Inflammatory macrophage treated with lipopolysaccharide for 1 hour (primary cell): ENCODE data around the gene GDPD5.

Experiments
- DNase-seq, 2 donors: peaks; one replicate each; pipeline ENCODE4 v3.0.0-alpha.2; 2020 to 2022

GDPD5 gene, protein sequence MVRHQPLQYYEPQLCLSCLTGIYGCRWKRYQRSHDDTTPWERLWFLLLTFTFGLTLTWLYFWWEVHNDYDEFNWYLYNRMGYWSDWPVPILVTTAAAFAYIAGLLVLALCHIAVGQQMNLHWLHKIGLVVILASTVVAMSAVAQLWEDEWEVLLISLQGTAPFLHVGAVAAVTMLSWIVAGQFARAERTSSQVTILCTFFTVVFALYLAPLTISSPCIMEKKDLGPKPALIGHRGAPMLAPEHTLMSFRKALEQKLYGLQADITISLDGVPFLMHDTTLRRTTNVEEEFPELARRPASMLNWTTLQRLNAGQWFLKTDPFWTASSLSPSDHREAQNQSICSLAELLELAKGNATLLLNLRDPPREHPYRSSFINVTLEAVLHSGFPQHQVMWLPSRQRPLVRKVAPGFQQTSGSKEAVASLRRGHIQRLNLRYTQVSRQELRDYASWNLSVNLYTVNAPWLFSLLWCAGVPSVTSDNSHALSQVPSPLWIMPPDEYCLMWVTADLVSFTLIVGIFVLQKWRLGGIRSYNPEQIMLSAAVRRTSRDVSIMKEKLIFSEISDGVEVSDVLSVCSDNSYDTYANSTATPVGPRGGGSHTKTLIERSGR

DNA sequence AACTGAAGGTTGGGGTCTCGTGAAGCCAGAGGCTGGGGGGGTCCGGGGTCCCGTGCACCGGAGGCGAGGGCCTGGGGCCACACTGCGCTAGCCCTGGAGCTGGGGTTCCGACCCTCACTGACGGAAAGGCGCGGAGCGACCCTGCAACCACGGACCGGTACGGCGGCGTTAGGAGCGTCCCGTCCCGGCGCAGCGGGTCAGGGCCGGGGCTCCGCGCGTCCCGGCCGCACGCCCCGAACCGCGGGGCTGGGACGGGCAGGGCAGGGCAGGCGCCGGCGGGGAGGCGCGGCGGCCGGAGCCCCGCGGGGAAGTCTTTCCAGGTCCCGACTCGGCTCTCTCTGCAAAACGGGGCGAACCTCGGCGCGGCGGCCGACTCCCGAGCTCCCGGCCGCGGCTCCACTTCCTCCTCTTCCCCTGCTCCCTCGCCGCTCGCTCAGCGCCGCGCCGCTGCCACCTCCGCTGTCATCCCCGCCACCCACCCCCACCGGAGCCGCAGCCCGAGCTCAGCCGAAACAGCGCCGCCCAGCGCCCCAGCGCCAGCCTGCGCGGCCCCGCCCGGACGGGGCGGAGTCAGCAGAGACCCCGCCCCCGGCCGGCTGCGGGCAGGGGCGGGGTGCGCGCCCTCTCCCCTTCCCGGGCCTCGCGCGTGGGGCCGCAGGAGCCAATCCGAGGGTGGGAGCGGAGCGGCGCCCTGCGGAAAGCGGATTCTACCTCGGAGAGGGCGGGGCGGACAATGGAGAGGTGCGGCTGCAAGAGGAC lies at the start of gene GDPD5:
Gene GDPD5, minus strand, starts transcription at position 509 of the 759 bp plus-strand sequence. CDS start 48,206 bp downstream, outside the sequence.
- DNase-seq, result peak; percentile 84

DNA sequence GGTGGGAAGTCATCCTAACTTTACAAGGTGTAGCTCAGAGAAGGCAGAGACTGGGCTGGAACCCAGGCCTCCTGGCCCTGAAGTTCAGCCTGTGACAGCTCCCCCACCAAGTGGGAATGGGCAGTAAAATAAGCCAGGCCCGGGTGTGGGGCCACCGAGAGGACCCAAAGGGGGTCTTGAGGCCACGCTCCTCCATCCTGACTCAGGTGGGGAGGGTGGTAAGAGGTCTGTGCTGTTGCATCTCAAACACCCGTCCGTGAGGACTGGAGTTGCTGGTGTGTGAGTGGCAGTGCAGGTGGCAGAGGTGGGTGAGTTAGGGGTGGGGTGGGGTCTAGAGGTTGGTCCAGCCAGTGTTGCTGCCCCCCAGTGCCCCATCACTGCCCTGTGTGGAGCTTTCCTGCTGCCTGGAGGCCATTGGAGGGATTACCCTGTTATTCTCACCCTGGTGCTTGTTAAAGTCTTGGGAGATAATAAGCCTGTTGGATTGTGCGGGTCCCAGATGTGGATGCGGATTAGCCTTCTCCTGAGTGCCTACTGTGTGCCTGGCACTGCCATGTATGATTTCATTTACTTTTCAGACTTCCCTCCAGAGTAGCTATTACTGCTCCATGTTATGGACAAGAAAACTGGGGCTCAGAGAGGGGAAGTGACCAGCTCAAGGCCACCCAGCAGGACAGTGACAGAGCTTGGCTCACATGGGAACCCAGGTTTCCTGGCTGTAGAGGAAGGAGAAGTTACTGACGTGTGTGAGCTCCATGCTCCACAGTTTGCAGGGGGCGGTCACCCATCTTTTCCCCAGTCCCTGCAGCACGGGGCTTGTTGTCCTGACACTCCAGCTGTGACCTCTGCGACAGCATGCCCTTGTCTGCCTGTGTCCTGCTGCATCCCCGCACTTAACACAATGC lies 49.2 kb upstream of the GDPD5 start:
- DNase-seq, result no peak

DNA sequence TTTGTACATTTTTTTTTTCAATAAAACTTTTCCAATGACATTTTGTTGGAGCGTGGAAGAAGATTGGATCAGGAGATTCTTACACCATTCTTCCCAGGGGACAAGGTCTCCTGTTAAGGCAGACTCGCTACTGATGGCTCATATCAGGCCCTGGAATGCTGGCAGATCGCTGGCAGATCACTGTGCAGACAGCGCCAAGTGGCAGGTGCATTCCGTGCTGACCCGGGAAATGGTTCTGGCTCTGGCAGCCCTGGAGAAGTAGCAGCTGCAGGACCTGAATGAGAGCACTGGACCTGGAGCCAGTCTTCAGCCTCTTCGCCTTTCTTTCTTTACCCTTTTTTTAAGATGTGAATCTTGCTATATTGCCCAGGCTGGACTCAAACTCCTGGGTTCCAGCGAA lies 47.0 kb upstream of the GDPD5 start:
- no peak for DNase-seq

DNA sequence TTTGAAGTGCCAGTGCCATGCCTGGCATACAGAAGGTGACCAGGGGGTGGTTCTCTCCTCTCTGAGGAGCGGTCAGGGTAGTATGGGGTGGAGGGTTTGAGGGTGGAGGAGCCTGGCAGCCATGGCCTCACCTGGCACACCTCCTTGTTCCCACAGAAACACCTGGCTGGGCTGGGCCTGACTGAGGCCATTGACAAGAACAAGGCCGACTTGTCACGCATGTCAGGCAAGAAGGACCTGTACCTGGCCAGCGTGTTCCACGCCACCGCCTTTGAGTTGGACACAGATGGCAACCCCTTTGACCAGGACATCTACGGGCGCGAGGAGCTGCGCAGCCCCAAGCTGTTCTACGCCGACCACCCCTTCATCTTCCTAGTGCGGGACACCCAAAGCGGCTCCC lies 45.9 kb upstream of the GDPD5 start:
- no peak for DNase-seq

DNA sequence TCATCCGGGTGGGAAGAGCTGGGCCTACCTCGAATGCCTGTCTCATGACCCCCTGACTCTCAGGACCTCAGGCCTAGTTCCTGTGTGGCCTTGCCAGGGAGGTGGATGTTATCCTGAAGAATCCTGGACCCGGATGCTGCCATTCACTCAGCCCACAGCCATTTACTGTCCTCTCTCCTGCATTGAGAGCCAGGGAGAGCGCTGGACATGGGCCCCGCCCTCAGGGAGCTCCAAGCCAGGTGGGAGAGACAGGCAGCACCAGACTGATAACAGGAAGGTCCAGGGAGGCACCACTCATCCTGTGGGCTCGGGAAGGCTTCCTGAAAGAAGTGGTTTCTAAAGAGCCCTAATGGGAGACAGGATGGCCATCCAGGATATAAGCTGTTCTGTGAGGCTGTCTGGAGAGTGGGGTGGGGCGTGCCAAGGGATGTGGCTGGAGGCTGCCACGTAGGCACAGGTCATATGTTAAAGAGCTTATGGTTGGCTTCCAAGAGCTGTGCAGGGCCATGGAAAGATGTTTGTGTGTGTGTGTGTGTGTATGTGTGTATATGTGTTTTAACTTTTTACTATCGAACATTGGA lies 44.9 kb upstream of the GDPD5 start:
- DNase-seq, result no peak

DNA sequence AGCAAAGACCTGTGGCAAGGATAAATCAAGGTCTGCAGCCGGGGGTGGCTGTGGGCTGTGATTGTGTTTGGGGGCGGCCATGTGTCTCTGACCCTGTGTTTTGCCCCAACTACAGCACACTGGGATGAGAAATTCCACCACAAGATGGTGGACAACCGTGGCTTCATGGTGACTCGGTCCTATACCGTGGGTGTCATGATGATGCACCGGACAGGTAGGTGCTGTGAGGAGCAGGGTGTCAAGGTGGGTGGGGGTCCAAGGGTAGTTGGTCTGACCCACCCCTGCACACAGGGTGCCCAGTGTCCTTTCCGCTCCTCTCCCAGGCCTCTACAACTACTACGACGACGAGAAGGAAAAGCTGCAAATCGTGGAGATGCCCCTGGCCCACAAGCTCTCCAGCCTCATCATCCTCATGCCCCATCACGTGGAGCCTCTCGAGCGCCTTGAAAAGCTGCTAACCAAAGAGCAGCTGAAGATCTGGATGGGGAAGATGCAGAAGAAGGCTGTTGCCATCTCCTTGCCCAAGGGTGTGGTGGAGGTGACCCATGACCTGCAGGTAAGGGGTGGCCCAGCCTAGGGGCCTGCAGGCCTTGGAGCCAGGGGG lies 43.0 kb upstream of the GDPD5 start:
- DNase-seq, result no peak

DNA sequence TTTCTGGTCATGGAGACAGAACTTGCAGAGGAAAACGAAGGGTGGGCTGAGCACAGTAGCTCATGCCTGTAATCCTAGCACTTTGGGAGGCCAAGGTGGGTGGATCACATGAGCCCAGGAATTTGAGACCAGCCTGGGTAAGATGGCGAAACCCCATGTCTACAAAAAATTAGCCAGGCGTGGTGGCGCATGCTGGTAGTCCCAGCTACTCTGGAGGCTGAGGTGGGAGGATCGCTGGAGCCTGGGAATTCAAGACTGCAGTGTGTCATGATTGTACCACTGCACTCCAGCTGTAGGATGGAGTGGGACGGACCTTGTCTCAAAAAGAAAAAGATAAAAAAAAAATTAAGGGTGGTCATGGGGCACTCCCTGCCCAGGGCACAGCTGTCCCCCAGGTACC lies 42.2 kb upstream of the GDPD5 start:
- DNase-seq, result no peak

DNA sequence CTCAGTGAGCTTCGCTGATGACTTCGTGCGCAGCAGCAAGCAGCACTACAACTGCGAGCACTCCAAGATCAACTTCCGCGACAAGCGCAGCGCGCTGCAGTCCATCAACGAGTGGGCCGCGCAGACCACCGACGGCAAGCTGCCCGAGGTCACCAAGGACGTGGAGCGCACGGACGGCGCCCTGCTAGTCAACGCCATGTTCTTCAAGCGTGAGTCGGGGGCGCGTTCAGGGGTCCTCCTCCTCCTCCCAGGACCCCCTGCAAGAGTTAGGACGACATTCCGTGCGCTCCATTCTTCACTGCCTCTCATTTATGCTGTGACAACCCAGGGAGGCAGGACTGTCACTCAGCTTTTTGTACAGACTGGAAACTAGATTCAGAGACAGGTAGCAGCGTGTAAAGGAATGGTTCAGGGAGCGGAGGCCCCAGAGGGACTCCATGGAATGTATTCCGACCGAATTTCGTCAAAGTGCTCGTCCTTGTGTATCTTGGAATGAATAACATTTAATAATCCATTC lies 41.1 kb upstream of the GDPD5 start:
- DNase-seq, result no peak

DNA sequence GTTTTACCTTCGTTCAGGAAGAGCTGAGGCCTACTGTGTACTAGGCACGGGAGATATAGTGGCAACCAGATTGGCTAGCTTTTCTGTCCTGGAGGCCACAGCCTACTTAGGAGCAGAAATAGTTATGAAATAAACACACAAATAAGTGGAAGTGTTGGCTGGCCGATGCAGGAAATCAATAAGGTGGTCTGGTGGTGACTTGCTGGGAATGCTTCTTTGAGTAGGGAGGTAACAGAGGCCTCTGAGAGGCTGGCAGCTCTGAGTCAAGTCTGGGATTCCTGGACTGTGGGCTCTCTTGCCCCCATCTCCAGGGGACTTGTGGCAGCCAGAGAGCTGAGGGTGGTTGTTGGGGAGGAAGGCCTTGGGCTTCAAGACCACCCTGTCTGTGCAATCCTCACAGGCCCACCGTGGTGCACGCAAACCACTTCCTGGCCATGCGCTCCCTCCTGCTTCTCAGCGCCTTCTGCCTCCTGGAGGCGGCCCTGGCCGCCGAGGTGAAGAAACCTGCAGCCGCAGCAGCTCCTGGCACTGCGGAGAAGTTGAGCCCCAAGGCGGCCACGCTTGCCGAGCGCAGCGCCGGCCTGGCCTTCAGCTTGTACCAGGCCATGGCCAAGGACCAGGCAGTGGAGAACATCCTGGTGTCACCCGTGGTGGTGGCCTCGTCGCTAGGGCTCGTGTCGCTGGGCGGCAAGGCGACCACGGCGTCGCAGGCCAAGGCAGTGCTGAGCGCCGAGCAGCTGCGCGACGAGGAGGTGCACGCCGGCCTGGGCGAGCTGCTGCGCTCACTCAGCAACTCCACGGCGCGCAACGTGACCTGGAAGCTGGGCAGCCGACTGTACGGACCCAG lies 40.4 kb upstream of the GDPD5 start:
- DNase-seq, result no peak

DNA sequence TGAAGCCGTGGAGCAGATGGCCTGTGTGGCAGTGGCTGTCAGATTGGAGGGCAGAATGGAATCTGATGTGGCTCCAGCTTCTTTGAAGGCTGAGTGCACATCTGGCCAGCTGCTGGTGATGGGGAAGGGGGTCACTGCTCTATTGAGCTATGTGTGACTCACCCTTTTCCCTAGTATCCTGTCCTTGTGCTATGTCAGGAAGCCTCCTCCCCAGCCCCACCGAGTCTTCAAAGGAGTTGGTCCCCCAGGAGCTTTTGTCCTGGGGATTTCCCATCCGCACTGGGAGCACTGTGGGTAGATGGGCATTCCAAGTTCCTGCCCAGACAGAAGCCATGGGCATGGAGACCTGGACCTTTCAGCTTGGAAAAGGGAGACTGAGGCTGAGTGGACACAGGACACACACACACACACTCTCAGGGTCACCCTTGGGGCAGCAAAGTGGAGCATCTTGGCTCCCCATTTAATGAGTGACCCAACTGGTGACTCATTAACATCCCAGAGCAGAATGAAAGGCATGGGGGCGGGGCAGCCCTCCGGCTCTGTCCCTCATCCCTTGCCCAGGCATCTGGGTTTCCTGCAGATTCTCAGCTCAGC lies 39.6 kb upstream of the GDPD5 start:
- no peak for DNase-seq

DNA sequence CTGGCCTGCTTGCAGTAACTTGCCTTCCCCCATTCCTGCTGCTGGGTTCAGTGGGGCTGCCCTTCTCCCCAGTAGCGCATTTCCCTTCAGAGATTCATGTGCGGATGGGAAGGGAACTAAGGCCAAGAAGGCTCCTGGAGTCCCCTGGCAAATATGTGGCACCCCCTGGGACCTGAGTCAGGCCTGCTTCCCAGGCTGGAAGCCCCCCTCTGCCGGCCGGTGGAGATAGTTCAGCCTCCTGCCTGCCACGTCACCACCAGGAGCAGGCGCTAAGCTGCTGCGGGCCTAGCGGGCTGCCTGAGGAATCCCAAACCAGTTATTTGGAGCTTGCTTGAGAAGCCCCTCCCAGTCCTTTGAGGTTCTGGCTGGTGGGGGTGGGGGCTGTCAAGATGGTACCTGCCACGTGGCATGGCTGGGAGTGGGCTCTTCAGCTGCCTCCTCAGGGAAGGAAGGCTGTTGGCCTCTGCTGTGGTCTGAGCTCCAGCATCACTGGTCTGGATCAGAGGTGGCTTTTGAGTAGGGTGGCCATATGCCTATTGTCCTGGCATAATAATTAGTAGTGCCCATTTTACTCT lies 38.3 kb upstream of the GDPD5 start:
- DNase-seq, result no peak

DNA sequence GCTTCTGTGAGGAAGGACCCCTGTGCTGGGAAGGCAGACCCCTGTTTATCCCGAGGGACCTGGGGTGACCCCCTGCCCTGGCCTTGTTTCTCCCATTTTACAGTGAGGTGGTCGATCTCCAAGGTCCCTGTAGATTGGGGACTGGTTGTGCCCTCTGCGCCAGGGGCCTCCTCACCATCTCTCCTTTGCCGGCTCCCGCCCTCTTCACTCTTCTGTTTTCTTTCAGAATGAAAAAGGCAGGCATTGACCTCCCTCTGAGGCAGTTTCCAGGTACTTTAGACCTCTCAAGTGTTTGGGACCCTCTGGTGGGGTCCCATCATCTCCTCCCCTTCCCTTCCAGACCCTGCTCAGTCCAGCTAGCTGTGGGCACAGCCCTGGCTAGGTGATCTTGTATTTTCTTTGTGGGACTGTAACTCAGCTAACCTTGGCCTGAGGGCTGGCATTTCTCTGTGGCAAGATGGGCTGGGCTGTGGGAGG lies 37.8 kb upstream of the GDPD5 start:
- DNase-seq, result no peak

DNA sequence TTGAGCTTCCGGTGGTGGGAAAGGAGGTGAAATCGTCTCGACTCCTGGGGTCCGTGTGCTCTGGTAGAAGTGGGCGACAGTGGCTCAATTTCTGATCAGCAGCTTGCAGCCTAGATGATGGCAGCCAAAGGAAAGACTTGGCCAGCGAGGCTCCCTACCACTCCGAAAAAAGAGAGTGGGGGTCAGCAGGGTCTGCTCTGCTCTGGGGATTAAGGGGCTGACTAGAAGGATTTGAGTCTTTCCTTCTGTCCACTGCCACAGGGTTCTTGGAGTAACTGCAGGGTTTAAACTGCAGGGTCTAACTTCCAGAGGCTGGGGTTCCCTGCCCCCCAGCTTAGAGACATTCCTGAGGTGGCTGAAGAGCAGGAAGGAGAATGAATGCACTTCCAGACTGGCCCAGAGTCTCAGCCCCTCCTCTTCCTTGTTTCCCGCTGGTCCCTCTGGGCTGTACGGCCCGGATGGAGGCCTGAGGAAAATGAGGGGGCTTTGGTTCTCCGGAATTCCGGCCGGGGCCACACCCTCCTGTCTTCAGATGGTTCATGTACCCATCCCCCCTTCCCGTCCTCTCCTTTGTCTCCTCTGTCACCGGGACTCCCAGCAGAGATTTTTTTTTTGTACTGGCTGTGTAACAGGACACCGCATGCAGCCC lies 37.2 kb upstream of the GDPD5 start:
- no peak for DNase-seq

DNA sequence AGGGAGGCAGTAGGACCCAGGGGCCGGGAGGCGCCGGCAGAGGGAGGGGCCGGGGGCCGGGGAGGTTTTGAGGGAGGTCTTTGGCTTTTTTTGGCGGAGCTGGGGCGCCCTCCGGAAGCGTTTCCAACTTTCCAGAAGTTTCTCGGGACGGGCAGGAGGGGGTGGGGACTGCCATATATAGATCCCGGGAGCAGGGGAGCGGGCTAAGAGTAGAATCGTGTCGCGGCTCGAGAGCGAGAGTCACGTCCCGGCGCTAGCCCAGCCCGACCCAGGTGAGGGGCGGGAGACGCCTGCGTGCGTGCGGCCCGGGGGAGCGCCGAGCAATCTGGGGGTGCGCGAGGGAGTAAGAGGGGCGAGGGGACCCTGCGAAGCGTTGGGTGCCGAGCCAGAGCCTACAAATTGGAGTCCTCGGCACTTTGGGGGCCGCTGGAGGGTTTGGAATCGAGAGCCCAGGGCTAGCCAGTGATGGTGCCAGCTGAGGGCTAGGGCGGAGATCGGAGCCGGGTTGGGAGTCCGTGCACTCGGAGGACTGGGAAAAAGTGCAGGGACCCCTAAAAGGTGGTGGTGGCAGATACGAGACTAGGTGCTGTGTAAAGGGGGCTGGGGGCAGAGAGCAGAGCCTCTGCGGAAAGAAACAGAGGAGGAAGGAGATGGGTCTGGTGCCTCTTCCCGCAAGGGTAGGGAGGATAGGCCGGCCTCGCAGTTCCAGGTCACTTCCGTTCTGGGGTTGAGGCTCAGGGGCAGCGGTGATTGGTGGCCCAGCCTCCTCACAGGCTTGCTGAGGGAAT lies 36.5 kb upstream of the GDPD5 start, which contains the start of gene SERPINH1:
Gene SERPINH1, plus strand, starts transcription at position 206 of the 788 bp plus-strand sequence. CDS start 4,097 bp downstream, outside the sequence.
- peak; percentile 66 to 72 for DNase-seq

DNA sequence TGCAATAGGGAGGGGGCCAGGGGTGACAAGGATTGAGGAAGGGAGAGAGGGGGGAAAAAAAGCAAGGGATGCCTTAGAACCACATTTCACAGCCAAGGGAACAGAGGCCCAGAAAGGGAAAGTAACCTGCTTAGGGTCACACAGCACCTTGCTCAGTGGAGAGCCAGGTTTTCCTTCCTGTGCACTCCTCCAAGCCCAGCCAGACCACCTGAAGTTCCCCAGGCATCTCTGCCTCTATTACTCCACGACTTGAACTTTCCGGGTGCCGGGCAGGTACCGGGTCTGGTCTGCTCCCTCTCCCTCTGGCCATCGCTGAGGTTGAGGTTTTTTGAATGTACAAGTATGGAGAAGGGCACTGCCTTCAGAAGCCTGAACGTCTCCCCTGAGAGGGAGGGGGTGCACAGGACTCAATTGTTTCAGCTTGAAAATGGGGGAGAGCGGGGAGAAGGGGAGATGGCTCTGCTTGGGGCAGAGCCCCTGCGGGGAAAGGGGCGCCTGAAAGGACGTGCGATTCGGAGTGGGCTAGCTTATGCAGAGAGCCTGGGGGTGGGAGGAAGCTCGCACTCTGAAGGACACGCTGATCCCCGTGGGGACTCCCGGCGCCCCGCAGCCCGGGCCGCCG lies 35.8 kb upstream of the GDPD5 start:
- no peak for DNase-seq

DNA sequence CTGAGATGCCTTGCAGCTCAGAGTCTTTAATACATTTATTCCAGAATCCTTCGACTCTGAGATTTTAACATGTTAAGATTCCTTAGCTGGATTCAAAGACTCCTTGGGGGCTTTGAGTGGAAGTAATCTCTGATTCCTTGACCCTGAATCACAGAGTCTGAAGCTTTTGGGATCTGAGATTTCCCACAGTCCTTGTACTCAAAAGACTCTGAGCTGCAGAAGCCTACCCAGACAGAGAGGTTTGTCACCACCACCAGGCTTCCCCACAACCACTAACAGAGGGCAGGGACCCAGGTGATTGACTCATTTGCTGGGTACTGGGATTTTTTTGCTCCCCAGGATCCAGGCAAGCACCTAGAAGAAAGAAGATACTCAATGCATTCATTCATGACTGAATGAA lies 34.9 kb upstream of the GDPD5 start:
- no peak for DNase-seq

DNA sequence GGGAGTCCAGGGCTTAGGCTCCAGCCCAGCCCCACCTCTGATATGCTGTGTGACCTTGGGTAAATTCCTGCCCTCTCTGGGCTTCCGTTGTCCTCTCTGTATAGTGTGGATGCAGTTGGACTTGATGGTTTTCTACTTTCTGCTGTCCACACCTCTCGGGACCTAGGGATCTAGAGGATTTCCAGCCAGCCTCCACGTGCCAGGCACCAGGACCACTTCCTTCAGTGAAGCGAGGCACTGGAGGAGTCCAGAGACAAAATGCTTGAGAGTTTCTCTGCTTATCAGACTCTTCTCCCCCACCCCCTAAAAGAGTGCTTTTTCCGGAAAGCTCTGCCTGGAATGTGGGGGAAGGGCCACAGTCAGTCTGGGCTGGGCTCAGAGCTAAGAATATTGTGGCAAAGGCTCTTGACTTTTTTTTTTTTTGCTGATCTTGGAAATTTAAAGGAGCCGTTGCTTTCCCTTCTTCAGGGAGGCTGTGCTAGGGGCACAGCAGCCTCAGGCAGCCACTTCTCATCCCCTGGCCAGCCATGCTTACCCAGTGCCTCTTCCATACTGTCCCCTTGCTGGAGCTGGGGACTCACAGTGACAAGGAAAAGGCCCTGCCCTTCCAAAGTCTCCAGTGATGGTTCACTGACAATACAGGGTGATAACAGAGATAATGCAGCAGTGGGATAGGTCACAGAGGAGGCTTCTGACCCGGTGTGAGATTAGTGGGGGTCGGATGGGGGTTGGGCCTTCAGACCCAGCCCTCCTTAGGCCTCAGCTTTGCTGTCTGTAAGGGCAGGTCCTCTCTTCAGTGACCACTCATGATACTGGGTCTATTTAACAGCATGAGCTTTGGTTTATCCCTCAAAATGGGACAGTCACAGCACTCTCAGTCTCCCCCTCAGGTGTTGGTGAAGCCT lies 33.5 kb upstream of the GDPD5 start:
- DNase-seq, result no peak
